Loucy (cell line): Measurements from ENCODE around the gene TRIM49D1.
"Not testable (repeated sequence)": the region's sequence is repeated elsewhere in the genome, so short reads cannot be mapped to it uniquely, and the experiment has no call there.

Experiments used
- H2AFZ ChIP-seq: fragments of 200-600 bp; sonication (generic); 2 replicates; pipeline ENCODE4 v1.6.0; 2016; ENCODE audit warnings: antibody characterized with exemption, mild to moderate bottlenecking, low read length, moderate library complexity
- H3F3A ChIP-seq: fragments of 200-600 bp; 2 replicates; pipeline ENCODE4 v1.6.0; 2016; ENCODE audit warnings: antibody characterized with exemption, low read depth, mild to moderate bottlenecking
- H3K27me3 ChIP-seq: fragments of 200-600 bp; sonication (generic); 2 replicates; pipeline ENCODE4 v1.6.1; 2014; ENCODE audit warnings: low read length, mild to moderate bottlenecking; ENCODE audit not compliant: insufficient read depth, poor library complexity, severe bottlenecking
- H3K36me3 ChIP-seq: fragments of 200-600 bp; sonication (generic); 2 replicates; pipeline ENCODE4 v1.6.1; 2016; ENCODE audit warnings: low read length; ENCODE audit not compliant: insufficient read depth
- H3K4me1 ChIP-seq: fragments of 200-600 bp; sonication (generic); 2 replicates; pipeline ENCODE4 v1.5.1; 2014; ENCODE audit warnings: low read length, mild to moderate bottlenecking; ENCODE audit not compliant: insufficient read depth, poor library complexity, severe bottlenecking
- H3K4me2 ChIP-seq: fragments of 200-600 bp; sonication (generic); 2 replicates; pipeline ENCODE4 v1.6.0; 2014; ENCODE audit warnings: antibody characterized with exemption, low read length, low read depth, mild to moderate bottlenecking; ENCODE audit not compliant: poor library complexity, severe bottlenecking
- H3K4me3 ChIP-seq: fragments of 200-600 bp; sonication (generic); 2 replicates; pipeline ENCODE4 v1.5.1; 2014; ENCODE audit warnings: low read length, mild to moderate bottlenecking, mixed read lengths; ENCODE audit not compliant: poor library complexity, severe bottlenecking
- H3K79me2 ChIP-seq: fragments of 200-600 bp; sonication (generic); 2 replicates; pipeline ENCODE4 v1.6.1; 2014; ENCODE audit warnings: low read length; ENCODE audit not compliant: insufficient read depth
- H3K9ac ChIP-seq: fragments of 200-600 bp; sonication (generic); 2 replicates; pipeline ENCODE4 v1.6.0; 2014; ENCODE audit warnings: mild to moderate bottlenecking, low read depth, low read length, moderate library complexity; ENCODE audit not compliant: poor library complexity, severe bottlenecking
- H3K9me2 ChIP-seq: fragments of 200-600 bp; sonication (generic); replicated peaks from 2 replicates; pipeline ENCODE4 v1.6.1; 2016; ENCODE audit warnings: low read depth, low read length, mixed read lengths
- H3K9me3 ChIP-seq: fragments of 200-600 bp; sonication (generic); 2 replicates; pipeline ENCODE4 v1.6.1; 2014; ENCODE audit warnings: mild to moderate bottlenecking, antibody characterized with exemption, low read length, low read depth; ENCODE audit not compliant: insufficient read depth
- H4K20me1 ChIP-seq: fragments of 200-600 bp; sonication (generic); 2 replicates; pipeline ENCODE4 v1.6.0; 2014; ENCODE audit warnings: antibody characterized with exemption, low read length, mild to moderate bottlenecking; ENCODE audit not compliant: insufficient read depth, poor library complexity, severe bottlenecking

The TRIM49D1 gene

GRCh38 chr11:89877511-89877910, 44.5 kb downstream of the TRIM49D1 start:
- not testable (repeated sequence) for H2AFZ ChIP-seq, H3K9ac ChIP-seq, H3K9me2 ChIP-seq, H3K4me1 ChIP-seq, H3F3A ChIP-seq, H3K9me3 ChIP-seq, H3K36me3 ChIP-seq, H3K79me2 ChIP-seq, H3K4me3 ChIP-seq, H3K27me3 ChIP-seq, H4K20me1 ChIP-seq, H3K4me2 ChIP-seq

- not testable (repeated sequence) for H3K4me1 ChIP-seq, H3K9ac ChIP-seq, H3K4me2 ChIP-seq, H3K4me3 ChIP-seq, H3K79me2 ChIP-seq, H3K9me3 ChIP-seq, H3K27me3 ChIP-seq, H3F3A ChIP-seq, H4K20me1 ChIP-seq, H3K36me3 ChIP-seq, H3K9me2 ChIP-seq, H2AFZ ChIP-seq
These were observed 49.5 kb downstream of the TRIM49D1 start for GRCh38 chr11:89872588-89872987.

- not testable (repeated sequence) for H3K9ac ChIP-seq, H2AFZ ChIP-seq, H3K4me2 ChIP-seq, H3K9me3 ChIP-seq, H3F3A ChIP-seq, H3K36me3 ChIP-seq, H3K4me1 ChIP-seq, H4K20me1 ChIP-seq, H3K27me3 ChIP-seq, H3K9me2 ChIP-seq, H3K4me3 ChIP-seq, H3K79me2 ChIP-seq
These were observed 56.8 kb downstream of the TRIM49D1 start for GRCh38 chr11:89865223-89865622.

- H3K9me2 ChIP-seq, H3K9me3 ChIP-seq, H3F3A ChIP-seq, H3K4me3 ChIP-seq, H2AFZ ChIP-seq, H3K27me3 ChIP-seq, H3K4me2 ChIP-seq, H3K4me1 ChIP-seq, H3K9ac ChIP-seq, H3K79me2 ChIP-seq, H4K20me1 ChIP-seq, H3K36me3 ChIP-seq: not testable (repeated sequence)
These were observed 57.9 kb downstream of the TRIM49D1 start for GRCh38 chr11:89863906-89864704.
